ENCODE measurements around the gene NEURL1B. TPM values are rescaled to one million over a fixed set of nuclear protein-coding genes. Genes with fewer than 3 reads are reported as not detected.
A peak's percentile ranks its signal among the peaks of the same experiment; 100 is the strongest.

The NEURL1B gene
- total RNA-seq, 1 donor from 2014 or later = 6.1 TPM

GRCh38 chr5:172659909-172660628 is 19.0 kb downstream of the NEURL1B start:
- DNase-seq (ENCODE audit: low read depth, low spot score) = peak; percentile 65
- Mint-ChIP-seq H3K27ac (ENCODE audit: unreplicated experiment) (peak overlapping the region; percentile 99), H3K27me3 (ENCODE audit: low read depth) (no peaks in the 10 kb centered on the region), H3K4me3 (peak overlapping the region; percentile 58), H3K36me3 (ENCODE audit: low read depth) (no peaks in the 10 kb centered on the region), H3K4me1 (peaks cover 63% of the 10 kb centered on the region), H3K9me3 (no peaks in the 10 kb centered on the region)
- TF ChIP-seq, protein P1, sequence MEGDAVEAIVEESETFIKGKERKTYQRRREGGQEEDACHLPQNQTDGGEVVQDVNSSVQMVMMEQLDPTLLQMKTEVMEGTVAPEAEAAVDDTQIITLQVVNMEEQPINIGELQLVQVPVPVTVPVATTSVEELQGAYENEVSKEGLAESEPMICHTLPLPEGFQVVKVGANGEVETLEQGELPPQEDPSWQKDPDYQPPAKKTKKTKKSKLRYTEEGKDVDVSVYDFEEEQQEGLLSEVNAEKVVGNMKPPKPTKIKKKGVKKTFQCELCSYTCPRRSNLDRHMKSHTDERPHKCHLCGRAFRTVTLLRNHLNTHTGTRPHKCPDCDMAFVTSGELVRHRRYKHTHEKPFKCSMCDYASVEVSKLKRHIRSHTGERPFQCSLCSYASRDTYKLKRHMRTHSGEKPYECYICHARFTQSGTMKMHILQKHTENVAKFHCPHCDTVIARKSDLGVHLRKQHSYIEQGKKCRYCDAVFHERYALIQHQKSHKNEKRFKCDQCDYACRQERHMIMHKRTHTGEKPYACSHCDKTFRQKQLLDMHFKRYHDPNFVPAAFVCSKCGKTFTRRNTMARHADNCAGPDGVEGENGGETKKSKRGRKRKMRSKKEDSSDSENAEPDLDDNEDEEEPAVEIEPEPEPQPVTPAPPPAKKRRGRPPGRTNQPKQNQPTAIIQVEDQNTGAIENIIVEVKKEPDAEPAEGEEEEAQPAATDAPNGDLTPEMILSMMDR (conservative IDR thresholded peaks at IDR 0.05) = no peak

DNA sequence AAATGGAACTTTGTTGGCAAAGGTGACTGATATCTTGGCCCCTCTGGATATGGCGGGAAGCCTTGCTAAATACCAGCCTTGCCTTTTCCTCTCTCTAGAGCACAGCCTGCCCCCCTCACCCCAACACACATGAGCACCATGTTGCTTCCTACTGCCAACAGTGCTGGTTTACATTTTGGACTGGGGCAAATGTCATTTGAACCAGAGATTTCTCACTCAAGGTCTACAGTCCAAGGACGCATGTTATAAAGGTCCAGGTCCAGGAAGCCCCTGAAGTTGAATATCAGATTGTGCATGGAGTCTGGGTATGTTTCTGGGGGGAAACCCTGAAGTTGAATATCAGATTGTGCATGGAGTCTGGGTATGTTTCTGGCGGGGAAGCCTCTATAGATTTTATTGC is 19.9 kb downstream of the NEURL1B start:
- Mint-ChIP-seq H3K36me3 (ENCODE audit: low read depth) (no peaks in the 10 kb centered on the region), H3K4me3 (no peak overlapping the region), H3K4me1 (peaks cover 64% of the 10 kb centered on the region), H3K9me3 (no peaks in the 10 kb centered on the region), H3K27me3 (ENCODE audit: low read depth) (no peaks in the 10 kb centered on the region), H3K27ac (ENCODE audit: unreplicated experiment) (peak overlapping the region; percentile 90)
- TF ChIP-seq, protein P1 (conservative IDR thresholded peaks at IDR 0.05) = no peak
- no peak for DNase-seq (ENCODE audit: low read depth, low spot score)

DNA sequence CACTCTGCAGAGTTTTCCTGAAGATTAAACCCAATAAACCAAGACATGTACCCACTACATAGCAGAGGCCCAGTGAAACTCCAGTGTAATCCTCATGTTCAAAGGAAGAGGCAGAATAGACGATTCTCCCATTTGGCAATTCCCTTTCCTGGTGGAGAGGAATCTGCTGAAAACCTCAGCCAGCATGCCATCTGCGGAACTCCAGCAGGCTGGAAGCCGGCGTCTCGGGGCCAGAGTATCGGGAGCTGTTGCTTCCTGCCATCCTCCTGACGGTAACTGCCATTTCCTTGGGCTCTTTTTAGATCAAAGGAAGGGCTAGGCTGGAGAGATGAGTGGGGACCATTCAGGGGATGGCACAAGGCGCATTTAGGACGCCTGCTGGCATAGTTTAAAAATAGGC is 20.5 kb downstream of the NEURL1B start:
- no peaks in the 10 kb centered on the region for H3K27me3 Mint-ChIP-seq (ENCODE audit: low read depth)
- no peaks in the 10 kb centered on the region for H3K9me3 Mint-ChIP-seq
- peaks cover 64% of the 10 kb centered on the region for H3K4me1 Mint-ChIP-seq
- DNase-seq (ENCODE audit: low read depth, low spot score) = no peak
- H3K36me3 Mint-ChIP-seq (ENCODE audit: low read depth) = no peaks in the 10 kb centered on the region
- H3K4me3 Mint-ChIP-seq = no peak overlapping the region
- no peak overlapping the region for H3K27ac Mint-ChIP-seq (ENCODE audit: unreplicated experiment)
- TF ChIP-seq, protein P1 (conservative IDR thresholded peaks at IDR 0.05) = no peak

GRCh38 chr5:172662596-172662995 is 21.5 kb downstream of the NEURL1B start:
- no peak for DNase-seq (ENCODE audit: low read depth, low spot score)
- no peaks in the 10 kb centered on the region for H3K9me3 Mint-ChIP-seq
- TF ChIP-seq, protein P1 (conservative IDR thresholded peaks at IDR 0.05) = no peak
- H3K36me3 Mint-ChIP-seq (ENCODE audit: low read depth) = no peaks in the 10 kb centered on the region
- H3K4me3 Mint-ChIP-seq = no peak overlapping the region
- no peak overlapping the region for H3K27ac Mint-ChIP-seq (ENCODE audit: unreplicated experiment)
- peaks cover 62% of the 10 kb centered on the region for H3K4me1 Mint-ChIP-seq
- no peaks in the 10 kb centered on the region for H3K27me3 Mint-ChIP-seq (ENCODE audit: low read depth)

GRCh38 chr5:172664018-172664417 is 23.0 kb downstream of the NEURL1B start:
- DNase-seq (ENCODE audit: low read depth, low spot score) = no peak
- Mint-ChIP-seq H3K9me3 (no peaks in the 10 kb centered on the region), H3K4me3 (no peak overlapping the region)

More at GRCh38 chr5:172664018-172664417, 23.0 kb downstream of the NEURL1B start:
- Mint-ChIP-seq H3K27me3 (ENCODE audit: low read depth) (no peaks in the 10 kb centered on the region), H3K27ac (ENCODE audit: unreplicated experiment) (no peak overlapping the region), H3K4me1 (peaks cover 57% of the 10 kb centered on the region), H3K36me3 (ENCODE audit: low read depth) (no peaks in the 10 kb centered on the region)
- TF ChIP-seq, protein P1 (conservative IDR thresholded peaks at IDR 0.05) = no peak
